ENCODE results near the gene AP5S1. TPM values are rescaled to one million over a fixed set of nuclear protein-coding genes. Genes with fewer than 3 reads are reported as not detected.

AP5S1 gene
- polyA plus RNA-seq, 1 donor (not counting 4 experiments of a cell fraction or from before 2014, with no cell fraction given): 5.2 TPM

- no peak for TF ChIP-seq EZH2 (IDR thresholded peaks at IDR 0.05; ENCODE audit: low read length)
- TF ChIP-seq, protein P1, sequence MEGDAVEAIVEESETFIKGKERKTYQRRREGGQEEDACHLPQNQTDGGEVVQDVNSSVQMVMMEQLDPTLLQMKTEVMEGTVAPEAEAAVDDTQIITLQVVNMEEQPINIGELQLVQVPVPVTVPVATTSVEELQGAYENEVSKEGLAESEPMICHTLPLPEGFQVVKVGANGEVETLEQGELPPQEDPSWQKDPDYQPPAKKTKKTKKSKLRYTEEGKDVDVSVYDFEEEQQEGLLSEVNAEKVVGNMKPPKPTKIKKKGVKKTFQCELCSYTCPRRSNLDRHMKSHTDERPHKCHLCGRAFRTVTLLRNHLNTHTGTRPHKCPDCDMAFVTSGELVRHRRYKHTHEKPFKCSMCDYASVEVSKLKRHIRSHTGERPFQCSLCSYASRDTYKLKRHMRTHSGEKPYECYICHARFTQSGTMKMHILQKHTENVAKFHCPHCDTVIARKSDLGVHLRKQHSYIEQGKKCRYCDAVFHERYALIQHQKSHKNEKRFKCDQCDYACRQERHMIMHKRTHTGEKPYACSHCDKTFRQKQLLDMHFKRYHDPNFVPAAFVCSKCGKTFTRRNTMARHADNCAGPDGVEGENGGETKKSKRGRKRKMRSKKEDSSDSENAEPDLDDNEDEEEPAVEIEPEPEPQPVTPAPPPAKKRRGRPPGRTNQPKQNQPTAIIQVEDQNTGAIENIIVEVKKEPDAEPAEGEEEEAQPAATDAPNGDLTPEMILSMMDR (optimal IDR thresholded peaks at IDR 0.05 in 1 of 3, IDR thresholded peaks at IDR 0.05 in 1 of 3, conservative IDR thresholded peaks at IDR 0.05 in 1 of 3; ENCODE audit: extremely low read depth in 1 of 3, insufficient read depth in 2 of 3, low read length in 3 of 3): no peak
Measured at GRCh38 chr20:3798908-3799248, 21.5 kb upstream of the AP5S1 start.

GRCh38 chr20:3800256-3800877 lies 20.0 kb upstream of the AP5S1 start:
- Histone ChIP-seq H3K4me3 (ENCODE audit: control insufficient read depth in 2 of 3, extremely low read depth in 1 of 3, insufficient read depth in 2 of 3, low read depth in 1 of 3, low read length in 3 of 3) (no peak overlapping the region), H3K27me3 (ENCODE audit: control insufficient read depth, extremely low read depth, insufficient read depth, low read length) (no peaks in the 10 kb centered on the region), H3K9me3 (ENCODE audit: control insufficient read depth, low read depth, low read length) (no peaks in the 10 kb centered on the region), H3K9me1 (ENCODE audit: control insufficient read depth, extremely low read depth, insufficient read depth, low read length) (no peaks in the 10 kb centered on the region), H3K79me2 (ENCODE audit: control insufficient read depth, insufficient read depth, low read length) (peaks cover 32% of the 10 kb centered on the region), H2AFZ (ENCODE audit: control insufficient read depth, low read length) (no peak overlapping the region), H3K4me2 (ENCODE audit: control insufficient read depth, extremely low read depth, insufficient read depth, low read depth, low read length) (peak overlapping the region; percentile 2), H4K20me1 (ENCODE audit: control insufficient read depth, extremely low read depth, insufficient read depth, low read length) (no peaks in the 10 kb centered on the region), H3K27ac (ENCODE audit: control insufficient read depth, insufficient read depth, low read length) (no peak overlapping the region), H3K4me1 (ENCODE audit: control insufficient read depth, extremely low read depth, insufficient read depth, low read length) (peaks cover 74% of the 10 kb centered on the region), H3K9ac (ENCODE audit: control insufficient read depth, extremely low read depth, insufficient read depth, low read length) (peak overlapping the region; percentile 44), H3K36me3 (ENCODE audit: control insufficient read depth in 2 of 2, extremely low read depth in 1 of 2, insufficient read depth in 2 of 2, low read length in 2 of 2) (peaks cover 33 to 65% of the 10 kb centered on the region in 2 experiments)
- no peak for DNase-seq (ENCODE audit: low read depth, low spot score)
- peak; percentile 29 for FAIRE-seq
- TF ChIP-seq EZH2 (IDR thresholded peaks at IDR 0.05; ENCODE audit: low read length): no peak
- TF ChIP-seq, protein P1 (optimal IDR thresholded peaks at IDR 0.05 in 1 of 3, IDR thresholded peaks at IDR 0.05 in 1 of 3, conservative IDR thresholded peaks at IDR 0.05 in 1 of 3; ENCODE audit: extremely low read depth in 1 of 3, insufficient read depth in 2 of 3, low read length in 3 of 3): no peak
- dilution Hi-C loops (cut with MboI; ENCODE audit: extremely low pct_ligation_motif_present, low sequenced_read_pairs): no loop called here

More at GRCh38 chr20:3798908-3799248, 21.5 kb upstream of the AP5S1 start:
- H3K27me3 ChIP-seq (ENCODE audit: control insufficient read depth, extremely low read depth, insufficient read depth, low read length): no peaks in the 10 kb centered on the region
- no peak overlapping the region for H3K27ac ChIP-seq (ENCODE audit: control insufficient read depth, insufficient read depth, low read length)
- no peaks in the 10 kb centered on the region for H4K20me1 ChIP-seq (ENCODE audit: control insufficient read depth, extremely low read depth, insufficient read depth, low read length)
- peak overlapping the region; percentile 3 for H3K4me2 ChIP-seq (ENCODE audit: control insufficient read depth, extremely low read depth, insufficient read depth, low read depth, low read length)
- no peak overlapping the region for H2AFZ ChIP-seq (ENCODE audit: control insufficient read depth, low read length)
- no peaks in the 10 kb centered on the region for H3K9me3 ChIP-seq (ENCODE audit: control insufficient read depth, low read depth, low read length)
- H3K4me1 ChIP-seq (ENCODE audit: control insufficient read depth, extremely low read depth, insufficient read depth, low read length): peaks cover 62% of the 10 kb centered on the region
- H3K79me2 ChIP-seq (ENCODE audit: control insufficient read depth, insufficient read depth, low read length): peaks cover 32% of the 10 kb centered on the region
- DNase-seq (ENCODE audit: low read depth, low spot score) (no peak), FAIRE-seq (no peak)
- no peaks in the 10 kb centered on the region for H3K9me1 ChIP-seq (ENCODE audit: control insufficient read depth, extremely low read depth, insufficient read depth, low read length)
- H3K4me3 ChIP-seq (ENCODE audit: control insufficient read depth in 2 of 3, extremely low read depth in 1 of 3, insufficient read depth in 2 of 3, low read depth in 1 of 3, low read length in 3 of 3): no peak overlapping the region
- dilution Hi-C loops (cut with MboI; ENCODE audit: extremely low pct_ligation_motif_present, low sequenced_read_pairs): no loop called here
- H3K36me3 ChIP-seq (ENCODE audit: control insufficient read depth in 2 of 2, extremely low read depth in 1 of 2, insufficient read depth in 2 of 2, low read length in 2 of 2): peaks cover 33 to 57% of the 10 kb centered on the region in 2 experiments
- no peak overlapping the region for H3K9ac ChIP-seq (ENCODE audit: control insufficient read depth, extremely low read depth, insufficient read depth, low read length)
